ENCODE data around the gene PRICKLE2. TPM values are rescaled to one million over a fixed set of nuclear protein-coding genes. Genes with fewer than 3 reads are reported as not detected.

The PRICKLE2 gene
- polyA plus RNA-seq, 3 donors = 17.3 to 19.0 (median 19.0) TPM

- DNase-seq (ENCODE audit: low read depth in 3 of 3, low spot score in 2 of 3) = no peak
Measured at GRCh38 chr3:64253689-64254088, 28.4 kb upstream of the PRICKLE2 start.

GRCh38 chr3:64251019-64251418 is 25.8 kb upstream of the PRICKLE2 start:
- no peak for DNase-seq (ENCODE audit: low read depth in 3 of 3, low spot score in 2 of 3)

GRCh38 chr3:64247991-64248646 is 22.9 kb upstream of the PRICKLE2 start:
- no peak for DNase-seq (ENCODE audit: low read depth in 3 of 3, low spot score in 2 of 3)

- DNase-seq (ENCODE audit: low read depth in 3 of 3, low spot score in 2 of 3) = no peak
Measured at GRCh38 chr3:64244011-64244942, 19.0 kb upstream of the PRICKLE2 start.

GRCh38 chr3:64242435-64242834 is 17.2 kb upstream of the PRICKLE2 start:
- peak in 2 of 3 donors; percentile 72 to 77 for DNase-seq (ENCODE audit: low read depth in 3 of 3, low spot score in 2 of 3)

GRCh38 chr3:64240959-64241358 is 15.7 kb upstream of the PRICKLE2 start:
- DNase-seq (ENCODE audit: low read depth in 3 of 3, low spot score in 2 of 3) = no peak

GRCh38 chr3:64240396-64240795 is 15.1 kb upstream of the PRICKLE2 start:
- DNase-seq (ENCODE audit: low read depth in 3 of 3, low spot score in 2 of 3) = no peak

- no peak for DNase-seq (ENCODE audit: low read depth in 3 of 3, low spot score in 2 of 3)
Measured at GRCh38 chr3:64239841-64240240, 14.6 kb upstream of the PRICKLE2 start.

GRCh38 chr3:64238971-64239667 is 13.9 kb upstream of the PRICKLE2 start:
- DNase-seq (ENCODE audit: low read depth in 3 of 3, low spot score in 2 of 3) = no peak

GRCh38 chr3:64237083-64237482 is 11.8 kb upstream of the PRICKLE2 start:
- DNase-seq (ENCODE audit: low read depth in 3 of 3, low spot score in 2 of 3) = no peak

- no peak for DNase-seq (ENCODE audit: low read depth in 3 of 3, low spot score in 2 of 3)
Measured at GRCh38 chr3:64235605-64236004, 10.3 kb upstream of the PRICKLE2 start.

- DNase-seq (ENCODE audit: low read depth in 3 of 3, low spot score in 2 of 3) = no peak
Measured at GRCh38 chr3:64234571-64234970, 9.3 kb upstream of the PRICKLE2 start.

- no peak for DNase-seq (ENCODE audit: low read depth in 3 of 3, low spot score in 2 of 3)
Measured at GRCh38 chr3:64232821-64233220, 7.6 kb upstream of the PRICKLE2 start.

- no peak for DNase-seq (ENCODE audit: low read depth in 3 of 3, low spot score in 2 of 3)
Measured at GRCh38 chr3:64229903-64230302, 4.6 kb upstream of the PRICKLE2 start.

- no peak for DNase-seq (ENCODE audit: low read depth in 3 of 3, low spot score in 2 of 3)
Measured at GRCh38 chr3:64228110-64228509, 2.8 kb upstream of the PRICKLE2 start.

- no peak for DNase-seq (ENCODE audit: low read depth in 3 of 3, low spot score in 2 of 3)
Measured at GRCh38 chr3:64226730-64227129, 1.5 kb upstream of the PRICKLE2 start.

GRCh38 chr3:64225695-64226499 is 631 bp upstream of the PRICKLE2 start:
- DNase-seq (ENCODE audit: low read depth in 3 of 3, low spot score in 2 of 3) = no peak

GRCh38 chr3:64223791-64224745 is 1.2 kb downstream of the PRICKLE2 start:
- no peak for DNase-seq (ENCODE audit: low read depth in 3 of 3, low spot score in 2 of 3)

- DNase-seq (ENCODE audit: low read depth in 3 of 3, low spot score in 2 of 3) = no peak
Measured at GRCh38 chr3:64222501-64223111, 2.7 kb downstream of the PRICKLE2 start.

Measured in right renal cortex interstitium (tissue), 3 donors.